Esophagus (tissue), 2 donors: ENCODE measurements around the gene GBP4. TPM values are rescaled to one million over a fixed set of nuclear protein-coding genes. Genes with fewer than 3 reads are reported as not detected.

Experiments
- H3K27ac ChIP-seq, 2 donors: one replicate each; pipeline ENCODE4 v1.5.1; 2013; ENCODE audit warnings: low read depth in 2 of 2, mild to moderate bottlenecking in 2 of 2, inconsistent platforms in 1 of 2, low read length in 1 of 2, moderate library complexity in 1 of 2
- H3K27me3 ChIP-seq, 2 donors: one replicate each; pipeline ENCODE4 v1.6.1; 2013; ENCODE audit warnings: low read length in 2 of 2, control low read depth in 1 of 2, mild to moderate bottlenecking in 1 of 2; ENCODE audit not compliant: insufficient read depth in 2 of 2, control insufficient read depth in 1 of 2
- H3K36me3 ChIP-seq, 2 donors: one replicate each; pipeline ENCODE4 v1.6.1; 2013; ENCODE audit warnings: low read length in 1 of 2; ENCODE audit not compliant: control insufficient read depth in 2 of 2, insufficient read depth in 2 of 2
- H3K4me1 ChIP-seq, 2 donors: one replicate each; pipeline ENCODE4 v1.6.1; 2013; ENCODE audit warnings: low read length in 1 of 2; ENCODE audit not compliant: control insufficient read depth in 2 of 2, insufficient read depth in 2 of 2
- H3K4me3 ChIP-seq, 2 donors: one replicate each; pipeline ENCODE4 v1.5.1; 2013; ENCODE audit warnings: low read length in 2 of 2, mild to moderate bottlenecking in 2 of 2, low read depth in 1 of 2, moderate library complexity in 1 of 2
- H3K9me3 ChIP-seq, 2 donors: one replicate each; pipeline ENCODE4 v1.6.1; 2013; ENCODE audit warnings: mild to moderate bottlenecking in 2 of 2, low read depth in 1 of 2, low read length in 1 of 2, moderate library complexity in 1 of 2; ENCODE audit not compliant: control insufficient read depth in 2 of 2, insufficient read depth in 1 of 2
- WGBS, 2 donors: extraction: QIAGEN DNeasy Blood & Tissue Kit; methylation state at CpG; one replicate each; pipeline ENCODE4 v1.1.7; 2013; 5-methylcytosine and 5-hydroxymethylcytosine counted together
- polyA plus RNA-seq, 2 donors: library from polyadenylated mRNA; stranded (reverse); fragments of 200-250 nt; gene quantifications; one replicate each; pipeline ENCODE4 v1.2.3, GENCODE V29; 2013
- donor health status: healthy with polysubstance abuse.
- donor health status: Bipolar disorder and iron deficiency.

Gene GBP4
- polyA plus RNA-seq, 2 donors, result 3.5 to 3.9 TPM

DNA sequence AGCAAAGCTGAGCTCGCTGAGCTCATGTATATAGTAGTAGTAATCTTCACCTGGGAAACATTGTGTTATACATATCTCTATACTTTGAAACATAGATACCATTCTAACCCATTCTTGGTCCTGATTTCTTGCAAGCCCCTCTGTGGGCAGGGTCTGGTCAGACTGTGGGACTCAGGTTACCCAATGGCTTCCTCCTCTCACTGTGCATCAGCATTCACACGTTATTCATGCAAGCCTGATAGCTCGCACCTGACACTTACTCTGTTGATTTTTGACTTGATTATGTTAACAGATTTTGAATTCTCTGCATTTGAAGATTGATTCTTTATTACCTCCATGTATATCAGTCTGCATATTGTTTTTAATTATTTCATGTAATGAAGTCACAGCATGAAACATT lies 24.3 kb downstream of the GBP4 start:
- Histone ChIP-seq H3K36me3 (no peaks in the 10 kb centered on the region), H3K27ac (no peak overlapping the region), H3K9me3 (no peaks in the 10 kb centered on the region), H3K4me1 (no peaks in the 10 kb centered on the region), H3K27me3 (no peaks in the 10 kb centered on the region), H3K4me3 (no peak overlapping the region)
- WGBS, 2 donors, result 89 to 92% methylated on average over 3 of the region's 3 CpGs

DNA sequence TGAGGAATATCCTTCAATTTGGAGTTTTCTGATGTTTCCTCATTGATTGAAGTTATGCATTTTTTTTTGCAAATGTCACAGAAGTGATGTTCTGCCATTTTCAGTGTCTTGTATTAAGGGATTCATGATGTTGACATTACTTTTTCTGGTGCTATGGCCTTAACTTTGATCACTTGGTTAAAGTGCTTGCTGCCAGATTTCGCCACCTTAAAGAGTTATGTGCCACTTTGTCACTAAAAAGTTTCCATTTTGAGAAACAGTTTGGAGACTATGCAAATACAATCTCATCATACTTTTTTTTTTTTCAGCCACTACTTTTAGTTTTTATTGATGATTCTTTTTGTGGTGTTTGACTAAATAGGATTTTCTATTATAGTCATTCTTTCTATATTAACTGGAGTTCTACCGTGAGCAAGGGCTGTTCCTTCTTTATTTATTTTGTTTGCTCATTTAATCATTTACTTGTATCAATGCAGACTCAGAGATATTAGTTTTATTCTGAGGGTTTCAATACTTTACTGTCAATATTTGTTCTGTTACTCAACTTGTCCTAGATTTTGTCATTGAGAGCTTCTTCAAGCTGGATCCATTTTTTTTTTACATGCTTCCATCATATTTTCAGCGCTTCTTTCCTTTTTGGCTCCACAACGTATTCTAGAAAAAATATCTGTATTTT lies 26.1 kb downstream of the GBP4 start:
- Histone ChIP-seq H3K4me3 (no peak overlapping the region), H3K27me3 (no peaks in the 10 kb centered on the region), H3K36me3 (no peaks in the 10 kb centered on the region), H3K9me3 (no peaks in the 10 kb centered on the region), H3K27ac (no peak overlapping the region), H3K4me1 (no peaks in the 10 kb centered on the region)
- 80 to 94% methylated on average over 4 of the region's 4 CpGs for WGBS, 2 donors

DNA sequence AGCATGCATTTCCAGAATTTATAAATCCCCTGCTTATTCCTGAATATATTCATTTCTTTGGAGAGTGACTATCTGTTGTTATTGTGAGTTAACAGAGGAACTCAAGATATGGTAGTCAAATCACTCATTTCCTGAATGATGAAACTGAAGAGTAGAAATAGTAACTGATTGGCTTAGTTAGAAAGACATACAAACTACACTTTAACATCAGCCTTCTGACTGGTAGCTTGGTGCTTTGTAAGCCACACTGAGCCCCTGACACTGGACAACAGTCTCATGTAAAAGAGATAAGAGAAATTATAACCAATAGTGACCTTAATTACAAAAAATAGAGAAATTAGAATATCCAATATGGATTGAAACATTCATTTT lies 27.7 kb downstream of the GBP4 start:
- H3K4me3 ChIP-seq, result no peak overlapping the region
- H3K36me3 ChIP-seq, result no peaks in the 10 kb centered on the region
- H3K9me3 ChIP-seq, result no peaks in the 10 kb centered on the region
- H3K4me1 ChIP-seq, result no peaks in the 10 kb centered on the region
- no peaks in the 10 kb centered on the region for H3K27me3 ChIP-seq
- no peak overlapping the region for H3K27ac ChIP-seq

DNA sequence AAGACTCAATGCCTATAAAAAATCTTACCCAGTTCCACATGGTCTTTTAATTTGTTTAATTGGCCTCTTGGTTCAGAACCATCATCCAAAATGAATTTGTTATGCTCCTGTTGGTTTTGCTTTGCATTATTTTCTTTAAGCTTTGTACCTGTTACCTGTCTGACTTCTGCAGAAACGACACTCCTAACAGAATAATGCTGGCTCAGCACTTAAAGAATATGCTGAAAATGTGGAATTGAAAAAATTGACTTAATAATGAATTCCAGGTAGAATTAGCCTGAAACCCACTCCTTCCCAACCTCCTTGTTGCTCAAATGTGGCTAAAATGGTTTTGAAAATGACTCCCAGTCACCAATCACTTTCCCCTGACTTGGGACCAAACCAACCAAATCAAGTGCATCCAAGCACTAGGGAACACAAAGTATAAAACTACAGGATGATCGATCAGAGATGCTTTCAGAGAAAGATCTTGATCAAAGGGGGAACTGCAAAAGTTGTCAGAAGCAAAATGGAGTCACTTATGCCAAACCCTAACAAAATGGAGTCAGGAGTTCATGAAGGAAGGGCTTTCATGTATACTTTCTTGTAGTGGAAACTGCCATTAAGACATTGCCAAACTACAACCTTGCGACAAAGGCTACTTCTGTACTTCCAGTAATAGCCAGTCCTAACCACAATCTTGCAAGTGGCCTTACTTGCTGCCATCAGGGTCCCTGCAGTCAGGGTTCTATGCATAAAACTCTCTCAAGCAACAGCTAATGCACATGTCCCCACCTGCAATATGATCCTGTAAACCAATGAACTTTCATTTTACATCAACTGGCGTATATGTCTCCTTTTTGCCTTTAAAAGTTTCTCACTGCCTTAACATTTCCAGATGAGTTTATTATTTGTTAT lies 28.3 kb downstream of the GBP4 start:
- WGBS, 2 donors, result 91 to 92% methylated on average over 4 of the region's 4 CpGs
- no peak overlapping the region for H3K4me3 ChIP-seq
- H3K4me1 ChIP-seq, result no peaks in the 10 kb centered on the region
- no peaks in the 10 kb centered on the region for H3K36me3 ChIP-seq
- no peaks in the 10 kb centered on the region for H3K9me3 ChIP-seq
- H3K27ac ChIP-seq, result no peak overlapping the region
- H3K27me3 ChIP-seq, result no peaks in the 10 kb centered on the region

DNA sequence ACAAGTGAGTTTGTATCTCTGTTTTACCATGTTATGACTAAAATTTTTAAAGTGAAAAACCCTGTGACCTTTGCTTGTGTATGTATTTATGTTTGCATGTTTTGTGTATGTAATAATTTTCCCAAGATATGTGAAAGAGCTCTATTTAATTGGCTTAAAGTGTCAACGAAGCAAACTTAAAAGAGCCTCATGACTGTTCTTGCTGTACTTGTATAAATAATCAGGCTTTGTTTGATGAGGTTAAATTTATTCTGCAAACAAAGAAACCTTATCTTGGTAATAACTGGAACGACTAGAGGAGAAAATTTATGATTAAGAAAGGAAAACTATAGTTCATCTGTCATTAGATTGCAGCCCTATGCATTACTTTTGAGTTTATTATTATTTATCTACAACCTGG lies 29.6 kb downstream of the GBP4 start:
- Histone ChIP-seq H3K36me3 (no peaks in the 10 kb centered on the region), H3K9me3 (no peaks in the 10 kb centered on the region), H3K4me3 (no peak overlapping the region), H3K4me1 (no peaks in the 10 kb centered on the region), H3K27ac (no peak overlapping the region), H3K27me3 (no peaks in the 10 kb centered on the region)
- WGBS, 2 donors, result 36 to 37% methylated on average over 2 of the region's 2 CpGs

DNA sequence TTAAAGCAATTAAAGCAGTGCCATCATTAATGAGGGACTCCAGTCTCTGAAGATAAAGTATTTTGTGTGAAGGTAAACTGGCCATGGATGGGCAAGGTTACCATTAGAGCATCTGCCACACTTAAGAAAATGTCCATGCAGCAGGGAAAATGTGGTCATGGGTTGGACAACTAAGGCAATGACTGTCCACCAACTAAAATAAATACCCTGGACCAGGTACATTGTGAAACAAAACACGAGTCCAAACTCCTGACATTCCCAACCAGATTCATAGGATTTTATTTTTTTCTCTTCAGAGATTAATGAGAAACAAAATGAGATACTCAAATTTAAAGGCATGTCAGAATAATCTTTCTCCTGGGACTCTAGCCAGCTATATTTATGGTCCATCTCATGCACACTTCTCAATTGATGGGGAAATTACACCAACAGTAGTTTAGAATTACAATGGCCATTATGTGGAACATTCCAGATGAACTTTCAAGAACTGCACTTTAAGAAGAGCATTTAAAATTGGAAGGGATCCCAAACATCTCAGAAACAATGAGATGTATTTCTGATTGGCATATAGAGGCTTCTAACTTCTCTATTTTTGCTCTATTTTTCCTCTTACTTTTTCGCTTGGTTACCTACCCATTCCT lies 31.0 kb downstream of the GBP4 start:
- no peak overlapping the region for H3K27ac ChIP-seq
- no peaks in the 10 kb centered on the region for H3K36me3 ChIP-seq
- H3K4me3 ChIP-seq, result no peak overlapping the region
- H3K27me3 ChIP-seq, result no peaks in the 10 kb centered on the region
- H3K4me1 ChIP-seq, result no peaks in the 10 kb centered on the region
- H3K9me3 ChIP-seq, result no peaks in the 10 kb centered on the region
- WGBS, 2 donors, result 76 to 81% methylated on average over 2 of the region's 2 CpGs

DNA sequence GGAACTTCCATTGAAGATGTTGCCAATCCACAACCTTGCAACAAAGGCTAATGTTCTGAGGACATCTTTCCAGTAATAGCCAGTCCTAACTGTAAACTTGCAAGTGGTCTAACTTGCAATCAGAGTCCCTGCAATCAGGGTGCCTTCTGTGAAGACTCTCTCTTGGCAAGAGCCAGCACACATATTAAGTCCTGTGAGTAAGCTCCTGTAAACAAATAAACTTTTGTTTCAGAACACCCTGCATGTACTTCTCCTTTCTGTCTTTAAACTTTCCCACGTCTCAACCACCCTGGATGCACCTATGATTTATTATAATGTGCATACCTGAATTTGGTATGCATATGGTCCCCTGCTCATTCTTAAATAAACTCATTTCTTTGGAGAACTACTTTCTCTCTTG lies 32.0 kb downstream of the GBP4 start:
- Histone ChIP-seq H3K36me3 (no peaks in the 10 kb centered on the region), H3K9me3 (no peaks in the 10 kb centered on the region), H3K27ac (no peak overlapping the region), H3K4me1 (no peaks in the 10 kb centered on the region), H3K27me3 (no peaks in the 10 kb centered on the region), H3K4me3 (no peak overlapping the region)
- 43 to 44% methylated on average over 1 of the region's 1 CpG for WGBS, 2 donors

DNA sequence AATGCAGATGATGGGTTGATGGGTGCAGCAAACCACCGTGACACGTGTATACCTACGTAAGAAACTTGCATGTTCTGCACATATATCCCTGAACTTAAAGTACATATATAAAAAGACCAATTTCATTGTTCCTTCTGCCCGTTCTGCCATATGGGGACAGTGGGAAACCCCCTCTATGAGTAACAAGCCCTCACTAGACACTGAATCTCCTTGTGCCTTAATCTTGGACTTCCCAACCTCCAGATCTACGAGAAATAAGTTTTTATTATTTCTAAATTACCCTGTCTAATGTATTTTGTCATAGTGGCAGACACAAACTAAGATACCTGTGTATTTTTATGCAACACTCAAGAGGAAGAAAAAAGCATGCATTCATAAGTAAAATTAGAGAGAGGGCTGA lies 32.9 kb downstream of the GBP4 start:
- H3K27ac ChIP-seq, result no peak overlapping the region
- WGBS, 2 donors, result 91 to 92% methylated on average over 5 of the region's 5 CpGs
- no peaks in the 10 kb centered on the region for H3K36me3 ChIP-seq
- H3K4me1 ChIP-seq, result no peaks in the 10 kb centered on the region
- no peaks in the 10 kb centered on the region for H3K27me3 ChIP-seq
- no peaks in the 10 kb centered on the region for H3K9me3 ChIP-seq
- H3K4me3 ChIP-seq, result no peak overlapping the region

DNA sequence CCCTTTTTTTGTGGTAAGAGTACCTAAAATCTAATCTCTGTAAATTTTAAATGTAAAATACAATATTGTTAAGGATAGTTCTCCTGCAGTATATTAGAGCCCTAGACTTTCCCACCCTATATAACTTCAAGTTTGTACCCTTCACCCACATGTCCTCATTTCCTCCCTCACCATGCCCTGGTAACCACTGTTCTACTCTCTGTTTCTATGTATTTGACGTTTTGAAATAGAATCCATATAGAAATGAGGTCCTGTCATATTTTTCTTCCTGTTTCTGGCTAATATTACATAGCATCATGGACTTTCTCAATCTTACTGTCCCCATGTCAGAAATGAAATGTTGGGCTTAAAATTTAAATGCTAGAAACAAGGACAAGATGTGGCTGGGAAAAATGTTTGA lies 47.7 kb downstream of the GBP4 start:
- no peaks in the 10 kb centered on the region for H3K36me3 ChIP-seq
- H3K9me3 ChIP-seq, result no peaks in the 10 kb centered on the region
- 49 to 56% methylated on average over 1 of the region's 1 CpG for WGBS, 2 donors

More for the DNA sequence above, 47.7 kb downstream of the GBP4 start:
- no peak overlapping the region for H3K27ac ChIP-seq
- no peaks in the 10 kb centered on the region for H3K4me1 ChIP-seq
- no peak overlapping the region for H3K4me3 ChIP-seq
- H3K27me3 ChIP-seq, result no peaks in the 10 kb centered on the region
